Measurements from ENCODE around the gene PCMT1. TPM values are rescaled to one million over a fixed set of nuclear protein-coding genes. Genes with fewer than 3 reads are reported as not detected.

Gene PCMT1
- total and polyA plus RNA-seq, 10 of the 15 experiments (the other 5 are each of a cell fraction or from before 2014, with no cell fraction given), result 48.5 to 126 (median 81.2) TPM

GRCh38 chr6:149859368-149859767 lies 109.8 kb downstream of the PCMT1 start (continued):
- TF ChIP-seq POLR2AphosphoS2 (IDR thresholded peaks at IDR 0.05; ENCODE audit: low read depth, low read length) (no peak), GATAD2B (conservative IDR thresholded peaks at IDR 0.05; ENCODE audit: low read depth) (no peak)

- DNase-seq (ENCODE audit: low read depth, low spot score) (no peak), FAIRE-seq (no peak), ATAC-seq (no peak)
- ChIA-PET RAD21 (ENCODE audit: unreplicated experiment) (no interaction called here), POLR2A (no interaction called here), CTCF (no interaction called here), SMC1A (ENCODE audit: uncharacterized antibody, unreplicated experiment) (no interaction called here)
- WGBS (ENCODE audit: insufficient coverage, insufficient replicate concordance, low lambda C conversion rate, missing lambda C conversion rate), result 38% methylated on average over 3 of the region's 3 CpGs
- Histone ChIP-seq H3K27me3 (replicated peaks in 1 of 2; ENCODE audit: control insufficient read depth in 2 of 2, insufficient read depth in 2 of 2, low read length in 1 of 2) (peaks cover 5 to 12% of the 10 kb centered on the region in 2 experiments), H2AFZ (ENCODE audit: control insufficient read depth, low read depth, low read length) (no peak overlapping the region), H3K79me2 (ENCODE audit: control insufficient read depth, insufficient read depth, low read length) (no peaks in the 10 kb centered on the region), H3K27ac (ENCODE audit: control insufficient read depth, insufficient read depth) (no peak overlapping the region), H3K36me3 (ENCODE audit: control insufficient read depth in 2 of 2, insufficient read depth in 2 of 2, low read length in 1 of 2) (no peaks in the 10 kb centered on the region), H3K4me3 (no peak overlapping the region), H3K4me2 (ENCODE audit: control insufficient read depth, insufficient read depth) (no peak overlapping the region), H4K20me1 (ENCODE audit: control insufficient read depth, insufficient read depth) (no peaks in the 10 kb centered on the region), H3K9me3 (replicated peaks; ENCODE audit: control insufficient read depth, insufficient read depth, low read length) (no peaks in the 10 kb centered on the region; the same call in 2 of the 3 replicates), H3K4me1 (ENCODE audit: control insufficient read depth, insufficient read depth, low read length) (no peaks in the 10 kb centered on the region; the same call in 1 of the 2 replicates), H3K9ac (ENCODE audit: control insufficient read depth, insufficient read depth, low read length) (no peak overlapping the region)
- no peak for TF ChIP-seq SUZ12 (IDR thresholded peaks at IDR 0.05; ENCODE audit: unreplicated experiment)
- no peak for TF ChIP-seq NR2C2 (IDR thresholded peaks at IDR 0.05; ENCODE audit: borderline replicate concordance, control insufficient read depth, insufficient read length, low read depth)
- no peak for TF ChIP-seq ZNF274 (IDR thresholded peaks at IDR 0.05; ENCODE audit: insufficient read depth, insufficient read length)
- TF ChIP-seq NR2F1 (conservative IDR thresholded peaks at IDR 0.05), result no peak
- TF ChIP-seq ZNF24 (IDR thresholded peaks at IDR 0.05), result no peak
- TF ChIP-seq, protein P1, sequence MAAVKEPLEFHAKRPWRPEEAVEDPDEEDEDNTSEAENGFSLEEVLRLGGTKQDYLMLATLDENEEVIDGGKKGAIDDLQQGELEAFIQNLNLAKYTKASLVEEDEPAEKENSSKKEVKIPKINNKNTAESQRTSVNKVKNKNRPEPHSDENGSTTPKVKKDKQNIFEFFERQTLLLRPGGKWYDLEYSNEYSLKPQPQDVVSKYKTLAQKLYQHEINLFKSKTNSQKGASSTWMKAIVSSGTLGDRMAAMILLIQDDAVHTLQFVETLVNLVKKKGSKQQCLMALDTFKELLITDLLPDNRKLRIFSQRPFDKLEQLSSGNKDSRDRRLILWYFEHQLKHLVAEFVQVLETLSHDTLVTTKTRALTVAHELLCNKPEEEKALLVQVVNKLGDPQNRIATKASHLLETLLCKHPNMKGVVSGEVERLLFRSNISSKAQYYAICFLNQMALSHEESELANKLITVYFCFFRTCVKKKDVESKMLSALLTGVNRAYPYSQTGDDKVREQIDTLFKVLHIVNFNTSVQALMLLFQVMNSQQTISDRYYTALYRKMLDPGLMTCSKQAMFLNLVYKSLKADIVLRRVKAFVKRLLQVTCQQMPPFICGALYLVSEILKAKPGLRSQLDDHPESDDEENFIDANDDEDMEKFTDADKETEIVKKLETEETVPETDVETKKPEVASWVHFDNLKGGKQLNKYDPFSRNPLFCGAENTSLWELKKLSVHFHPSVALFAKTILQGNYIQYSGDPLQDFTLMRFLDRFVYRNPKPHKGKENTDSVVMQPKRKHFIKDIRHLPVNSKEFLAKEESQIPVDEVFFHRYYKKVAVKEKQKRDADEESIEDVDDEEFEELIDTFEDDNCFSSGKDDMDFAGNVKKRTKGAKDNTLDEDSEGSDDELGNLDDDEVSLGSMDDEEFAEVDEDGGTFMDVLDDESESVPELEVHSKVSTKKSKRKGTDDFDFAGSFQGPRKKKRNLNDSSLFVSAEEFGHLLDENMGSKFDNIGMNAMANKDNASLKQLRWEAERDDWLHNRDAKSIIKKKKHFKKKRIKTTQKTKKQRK (IDR thresholded peaks at IDR 0.05; ENCODE audit: low read depth, low read length), result no peak
- no peak for TF ChIP-seq LARP7 (IDR thresholded peaks at IDR 0.05)
- no peak for TF ChIP-seq BMI1 (IDR thresholded peaks at IDR 0.05; ENCODE audit: borderline replicate concordance)
- TF ChIP-seq, protein P2, sequence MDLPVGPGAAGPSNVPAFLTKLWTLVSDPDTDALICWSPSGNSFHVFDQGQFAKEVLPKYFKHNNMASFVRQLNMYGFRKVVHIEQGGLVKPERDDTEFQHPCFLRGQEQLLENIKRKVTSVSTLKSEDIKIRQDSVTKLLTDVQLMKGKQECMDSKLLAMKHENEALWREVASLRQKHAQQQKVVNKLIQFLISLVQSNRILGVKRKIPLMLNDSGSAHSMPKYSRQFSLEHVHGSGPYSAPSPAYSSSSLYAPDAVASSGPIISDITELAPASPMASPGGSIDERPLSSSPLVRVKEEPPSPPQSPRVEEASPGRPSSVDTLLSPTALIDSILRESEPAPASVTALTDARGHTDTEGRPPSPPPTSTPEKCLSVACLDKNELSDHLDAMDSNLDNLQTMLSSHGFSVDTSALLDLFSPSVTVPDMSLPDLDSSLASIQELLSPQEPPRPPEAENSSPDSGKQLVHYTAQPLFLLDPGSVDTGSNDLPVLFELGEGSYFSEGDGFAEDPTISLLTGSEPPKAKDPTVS (IDR thresholded peaks at IDR 0.05; ENCODE audit: low read depth, low read length), result no peak
- BruUV-seq (replicated peaks), result no TSS peak
- intact Hi-C loops (cut with micrococcal nuclease; ENCODE audit: unreplicated experiment), result loop anchor here (10.0 kb wide), 1 partner anchor 135 kb away; no protein-coding TSS in a partner anchor
- in situ Hi-C loops (cut with MboI), result no loop called here
Observed at GRCh38 chr6:149859938-149860337, 110.4 kb downstream of the PCMT1 start.
